Measurements from ENCODE around the gene GABPB1. TPM values are rescaled to one million over a fixed set of nuclear protein-coding genes. Genes with fewer than 3 reads are reported as not detected.

Gene GABPB1
- total RNA-seq, 5 donors from 2014 or later (not counting 1 experiment from before 2014, with no cell fraction given) = 15.4 to 21.6 (median 19.5) TPM

DNA sequence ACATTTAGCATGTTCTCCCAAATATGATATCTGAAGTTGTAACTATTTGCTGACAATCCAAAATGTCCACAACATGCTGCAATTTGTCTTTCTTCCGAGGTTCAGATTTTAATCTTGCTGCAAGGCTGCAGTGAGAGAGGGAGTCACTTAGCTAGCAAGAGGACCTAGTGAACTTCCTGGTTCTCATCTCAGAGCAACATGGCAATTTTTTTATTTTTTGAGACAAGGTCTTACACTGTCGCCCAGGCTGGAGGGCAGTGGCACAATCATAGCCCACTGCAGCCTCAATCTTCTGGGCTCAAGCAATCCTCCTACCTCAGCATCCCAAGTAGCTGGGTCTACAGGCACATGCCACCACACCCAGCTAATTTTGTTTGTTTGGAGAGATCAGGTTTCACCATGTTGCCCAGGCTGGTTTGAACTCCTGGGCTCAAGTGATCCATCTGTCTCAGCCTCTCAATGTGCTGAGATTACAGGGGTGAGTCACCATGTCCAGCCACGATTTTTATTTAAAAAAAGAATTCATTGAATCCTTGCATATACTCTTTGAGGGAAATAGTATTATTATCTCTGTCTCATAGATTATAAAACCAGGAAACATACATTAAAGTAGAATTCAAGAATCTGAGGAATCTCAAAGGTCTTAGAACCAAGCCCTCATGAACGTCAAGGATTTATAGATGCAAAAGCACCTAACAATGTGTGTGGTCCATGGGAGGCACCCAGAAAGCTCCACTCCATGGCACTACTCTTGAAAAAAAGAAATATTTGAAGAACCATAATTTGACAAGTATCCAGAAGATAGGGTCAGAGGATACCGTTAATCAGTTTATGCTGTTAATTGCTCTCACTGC lies 98.6 kb downstream of the GABPB1 start:
- Mint-ChIP-seq H3K4me3 (no peak overlapping the region), H3K27ac (no peak overlapping the region), H3K27me3 (peaks cover 0 to 4% of the 10 kb centered on the region in 2 donors), H3K4me1 (peaks cover 11 to 19% (median 13%) of the 10 kb centered on the region in 3 donors), H3K9me3 (no peaks in the 10 kb centered on the region), H3K36me3 (no peaks in the 10 kb centered on the region)
- H3K4me1 ChIP-seq (ENCODE audit: control insufficient read depth in 1 of 2, extremely low read depth in 1 of 2, insufficient read depth in 2 of 2, low read length in 2 of 2) = peaks cover 0 to 24% of the 10 kb centered on the region in 2 experiments
- ATAC-seq (replicated peaks in 1 of 4) (no peak), DNase-seq (no peak)
- H3K36me3 ChIP-seq (ENCODE audit: control insufficient read depth in 2 of 2, extremely low read depth in 1 of 2, insufficient read depth in 1 of 2, low read length in 1 of 2) = no peaks in the 10 kb centered on the region
- H3K9me3 ChIP-seq = no peaks in the 10 kb centered on the region
- no peaks in the 10 kb centered on the region for H3K27me3 ChIP-seq (replicated peaks in 1 of 2; ENCODE audit: control insufficient read depth in 2 of 2, extremely low read depth in 1 of 2, insufficient read depth in 2 of 2, low read length in 1 of 2)
- no peak overlapping the region for H3K27ac ChIP-seq (ENCODE audit: low read length)
- ChIA-PET CTCF (no interaction called here), POLR2A (interaction anchor here in 1 of 2 donors (0.7 kb wide), 1 partner anchor 210 kb away, joined by 3 read pairs; no protein-coding TSS in a partner anchor)
- H3K4me3 ChIP-seq (ENCODE audit: control insufficient read depth in 1 of 2, extremely low read depth in 1 of 2, low read length in 1 of 2) = no peak overlapping the region
- 82% methylated on average over 2 of the region's 5 CpGs for WGBS (ENCODE audit: insufficient coverage)

DNA sequence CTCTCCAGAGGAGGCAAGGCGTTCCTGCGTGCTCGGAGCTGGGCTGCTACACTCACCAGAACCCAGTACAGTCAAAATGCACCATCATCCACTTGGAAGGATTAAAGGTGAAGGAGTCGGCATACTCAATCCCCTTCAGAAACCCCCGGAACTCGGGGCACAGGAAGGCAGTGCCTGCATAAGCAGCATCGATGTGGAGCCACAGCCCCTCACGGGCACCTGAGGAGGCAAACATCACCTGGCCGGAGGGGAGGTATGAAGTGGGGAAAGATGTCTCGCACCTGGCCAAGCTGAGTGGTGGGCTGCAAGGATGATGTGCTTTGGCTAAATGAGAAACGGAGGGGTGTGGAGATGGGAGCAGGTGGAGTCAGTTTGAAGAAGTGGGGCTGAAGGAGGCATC lies 102.4 kb downstream of the GABPB1 start:
- no peak for ATAC-seq (replicated peaks in 1 of 4)
- Histone ChIP-seq H3K27ac (ENCODE audit: low read length) (no peak overlapping the region), H3K9me3 (no peaks in the 10 kb centered on the region), H3K27me3 (replicated peaks in 1 of 2; ENCODE audit: control insufficient read depth in 2 of 2, extremely low read depth in 1 of 2, insufficient read depth in 2 of 2, low read length in 1 of 2) (no peaks in the 10 kb centered on the region), H3K36me3 (ENCODE audit: control insufficient read depth in 2 of 2, extremely low read depth in 1 of 2, insufficient read depth in 1 of 2, low read length in 1 of 2) (no peaks in the 10 kb centered on the region), H3K4me3 (ENCODE audit: control insufficient read depth in 1 of 2, extremely low read depth in 1 of 2, low read length in 1 of 2) (no peak overlapping the region), H3K4me1 (ENCODE audit: control insufficient read depth in 1 of 2, extremely low read depth in 1 of 2, insufficient read depth in 2 of 2, low read length in 2 of 2) (peaks cover 2 to 15% of the 10 kb centered on the region in 2 experiments)
- Mint-ChIP-seq H3K27me3 (peaks cover 0 to 4% of the 10 kb centered on the region in 2 donors), H3K4me1 (peaks cover 0 to 18% (median 17%) of the 10 kb centered on the region in 3 donors), H3K4me3 (no peak overlapping the region), H3K9me3 (no peaks in the 10 kb centered on the region), H3K36me3 (no peaks in the 10 kb centered on the region), H3K27ac (no peak overlapping the region)
- 92% methylated on average over 6 of the region's 11 CpGs for WGBS (ENCODE audit: insufficient coverage)
- no peak for DNase-seq
- ChIA-PET POLR2A (no interaction called here), CTCF (no interaction called here)

DNA sequence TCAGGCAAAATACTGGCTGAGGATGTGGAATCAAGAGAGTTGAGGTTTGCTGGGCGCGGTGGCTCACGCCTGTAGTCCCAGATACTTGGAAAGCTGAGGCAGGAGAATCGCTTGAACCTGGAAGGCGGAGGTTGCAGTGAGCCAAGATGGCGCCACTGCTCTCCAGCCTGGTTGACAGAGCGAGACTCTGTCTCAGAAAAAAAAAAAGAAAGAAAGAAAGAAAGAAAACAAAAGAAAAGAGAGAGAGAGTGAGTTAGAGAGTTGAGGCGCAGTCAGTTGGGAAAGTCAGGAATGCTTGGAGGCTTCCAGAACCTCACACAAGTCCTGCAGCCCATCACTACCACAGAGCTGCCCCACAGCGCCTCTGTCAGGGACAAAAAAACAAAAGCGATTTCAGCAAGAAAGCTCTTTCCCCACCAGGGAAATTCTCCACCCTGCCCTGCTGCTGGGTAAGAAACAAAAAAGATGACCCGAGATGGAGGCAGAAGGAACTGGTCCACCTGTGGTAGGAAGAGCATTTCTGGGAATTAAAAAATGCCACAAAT lies 103.3 kb downstream of the GABPB1 start:
- POLR2A ChIA-PET = no interaction called here
- H3K36me3 Mint-ChIP-seq = no peaks in the 10 kb centered on the region
- H3K4me1 Mint-ChIP-seq = peaks cover 0 to 22% (median 18%) of the 10 kb centered on the region in 3 donors
- Histone ChIP-seq H3K36me3 (ENCODE audit: control insufficient read depth in 2 of 2, extremely low read depth in 1 of 2, insufficient read depth in 1 of 2, low read length in 1 of 2) (no peaks in the 10 kb centered on the region), H3K27me3 (replicated peaks in 1 of 2; ENCODE audit: control insufficient read depth in 2 of 2, extremely low read depth in 1 of 2, insufficient read depth in 2 of 2, low read length in 1 of 2) (no peaks in the 10 kb centered on the region), H3K4me1 (ENCODE audit: control insufficient read depth in 1 of 2, extremely low read depth in 1 of 2, insufficient read depth in 2 of 2, low read length in 2 of 2) (peaks cover 2 to 18% of the 10 kb centered on the region in 2 experiments), H3K9me3 (no peaks in the 10 kb centered on the region), H3K27ac (ENCODE audit: low read length) (no peak overlapping the region), H3K4me3 (ENCODE audit: control insufficient read depth in 1 of 2, extremely low read depth in 1 of 2, low read length in 1 of 2) (no peak overlapping the region)
- DNase-seq = no peak
- CTCF ChIA-PET = no interaction called here
- no peaks in the 10 kb centered on the region for H3K9me3 Mint-ChIP-seq
- H3K27ac Mint-ChIP-seq = no peak overlapping the region
- WGBS (ENCODE audit: insufficient coverage) = 93% methylated on average over 7 of the region's 11 CpGs
- no peak overlapping the region for H3K4me3 Mint-ChIP-seq
- no peak for ATAC-seq (replicated peaks in 1 of 4)
- H3K27me3 Mint-ChIP-seq = peaks cover 0 to 4% of the 10 kb centered on the region in 2 donors

DNA sequence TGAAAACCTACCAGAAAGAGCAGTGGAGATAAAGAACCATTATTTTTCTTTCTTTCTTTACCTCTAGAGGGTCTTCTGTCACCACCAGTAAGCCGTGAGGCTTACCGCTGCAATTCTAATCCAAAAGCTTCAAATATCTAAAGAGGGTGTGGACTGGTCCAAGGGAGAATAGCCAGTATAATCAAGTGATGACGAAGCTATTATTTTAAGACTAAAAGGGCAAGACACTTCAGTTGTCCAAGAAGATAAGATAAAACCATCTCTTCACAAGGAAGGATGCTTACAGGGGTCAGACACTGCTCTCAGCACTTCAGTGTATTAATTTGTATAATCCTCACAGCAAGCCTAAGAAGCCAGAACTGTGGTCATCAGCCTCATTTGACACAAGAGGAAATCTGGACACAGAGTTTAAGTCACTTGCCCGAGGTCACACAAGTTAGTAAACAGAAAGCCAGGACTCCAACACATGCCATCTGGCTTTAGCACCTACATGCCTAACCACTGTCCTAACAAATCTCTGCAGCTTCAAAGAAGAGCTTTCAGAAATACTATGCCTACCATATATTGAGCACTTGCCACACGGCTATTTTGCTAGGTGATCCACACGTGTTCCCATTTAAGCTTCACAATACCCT lies 104.1 kb downstream of the GABPB1 start:
- Mint-ChIP-seq H3K27ac (no peak overlapping the region), H3K9me3 (peaks cover 0 to 3% (median 0%) of the 10 kb centered on the region in 3 donors), H3K4me1 (peaks cover 0 to 22% (median 18%) of the 10 kb centered on the region in 3 donors), H3K27me3 (peaks cover 0 to 4% of the 10 kb centered on the region in 2 donors), H3K4me3 (no peak overlapping the region), H3K36me3 (no peaks in the 10 kb centered on the region)
- no peaks in the 10 kb centered on the region for H3K36me3 ChIP-seq (ENCODE audit: control insufficient read depth in 2 of 2, extremely low read depth in 1 of 2, insufficient read depth in 1 of 2, low read length in 1 of 2)
- no peak overlapping the region for H3K27ac ChIP-seq (ENCODE audit: low read length)
- H3K4me1 ChIP-seq (ENCODE audit: control insufficient read depth in 1 of 2, extremely low read depth in 1 of 2, insufficient read depth in 2 of 2, low read length in 2 of 2) = peaks cover 2 to 18% of the 10 kb centered on the region in 2 experiments
- no peak overlapping the region for H3K4me3 ChIP-seq (ENCODE audit: control insufficient read depth in 1 of 2, extremely low read depth in 1 of 2, low read length in 1 of 2)
- CTCF ChIA-PET = no interaction called here
- H3K9me3 ChIP-seq = no peaks in the 10 kb centered on the region
- H3K27me3 ChIP-seq (replicated peaks in 1 of 2; ENCODE audit: control insufficient read depth in 2 of 2, extremely low read depth in 1 of 2, insufficient read depth in 2 of 2, low read length in 1 of 2) = no peaks in the 10 kb centered on the region
- POLR2A ChIA-PET = interaction anchor here in 1 of 2 donors (0.5 kb wide), 1 partner anchor 66 kb away, joined by 4 read pairs; no protein-coding TSS in a partner anchor
- ATAC-seq (replicated peaks in 1 of 4) = no peak
- 89% methylated on average over 3 of the region's 6 CpGs for WGBS (ENCODE audit: insufficient coverage)
- no peak for DNase-seq

DNA sequence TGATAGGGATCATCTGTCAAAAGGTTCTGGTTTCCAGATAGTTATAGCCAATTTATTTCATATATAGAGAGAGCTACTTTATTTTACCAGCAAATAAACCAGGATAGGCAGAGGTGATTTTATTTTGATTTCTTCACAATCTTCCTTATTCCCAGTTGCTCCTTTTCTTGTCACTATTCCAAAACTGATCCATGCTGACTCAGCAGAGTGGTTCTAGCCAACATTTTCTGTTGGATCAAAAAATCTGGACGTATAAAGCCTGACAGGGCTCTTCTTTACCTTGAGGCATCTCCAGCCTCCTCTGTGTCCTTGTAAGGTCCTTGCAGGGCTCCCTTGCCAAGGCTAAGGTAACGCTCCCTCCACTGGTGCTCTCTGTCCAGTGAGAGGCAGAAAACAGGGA lies 105.3 kb downstream of the GABPB1 start:
- no peak overlapping the region for H3K27ac ChIP-seq (ENCODE audit: low read length)
- H3K9me3 ChIP-seq = no peaks in the 10 kb centered on the region
- H3K4me3 ChIP-seq (ENCODE audit: control insufficient read depth in 1 of 2, extremely low read depth in 1 of 2, low read length in 1 of 2) = no peak overlapping the region
- Mint-ChIP-seq H3K27me3 (peaks cover 0 to 2% of the 10 kb centered on the region in 2 donors), H3K27ac (no peak overlapping the region), H3K4me3 (no peak overlapping the region), H3K4me1 (peaks cover 0 to 22% (median 18%) of the 10 kb centered on the region in 3 donors), H3K36me3 (no peaks in the 10 kb centered on the region), H3K9me3 (peaks cover 0 to 3% (median 0%) of the 10 kb centered on the region in 3 donors)
- ChIA-PET CTCF (no interaction called here), POLR2A (no interaction called here)
- 75% methylated on average over 1 of the region's 2 CpGs for WGBS (ENCODE audit: insufficient coverage)
- DNase-seq (no peak), ATAC-seq (replicated peaks in 1 of 4) (no peak)
- H3K36me3 ChIP-seq (ENCODE audit: control insufficient read depth in 2 of 2, extremely low read depth in 1 of 2, insufficient read depth in 1 of 2, low read length in 1 of 2) = no peaks in the 10 kb centered on the region
- H3K4me1 ChIP-seq (ENCODE audit: control insufficient read depth in 1 of 2, extremely low read depth in 1 of 2, insufficient read depth in 2 of 2, low read length in 2 of 2) = peaks cover 2 to 18% of the 10 kb centered on the region in 2 experiments
- H3K27me3 ChIP-seq (replicated peaks in 1 of 2; ENCODE audit: control insufficient read depth in 2 of 2, extremely low read depth in 1 of 2, insufficient read depth in 2 of 2, low read length in 1 of 2) = no peaks in the 10 kb centered on the region

DNA sequence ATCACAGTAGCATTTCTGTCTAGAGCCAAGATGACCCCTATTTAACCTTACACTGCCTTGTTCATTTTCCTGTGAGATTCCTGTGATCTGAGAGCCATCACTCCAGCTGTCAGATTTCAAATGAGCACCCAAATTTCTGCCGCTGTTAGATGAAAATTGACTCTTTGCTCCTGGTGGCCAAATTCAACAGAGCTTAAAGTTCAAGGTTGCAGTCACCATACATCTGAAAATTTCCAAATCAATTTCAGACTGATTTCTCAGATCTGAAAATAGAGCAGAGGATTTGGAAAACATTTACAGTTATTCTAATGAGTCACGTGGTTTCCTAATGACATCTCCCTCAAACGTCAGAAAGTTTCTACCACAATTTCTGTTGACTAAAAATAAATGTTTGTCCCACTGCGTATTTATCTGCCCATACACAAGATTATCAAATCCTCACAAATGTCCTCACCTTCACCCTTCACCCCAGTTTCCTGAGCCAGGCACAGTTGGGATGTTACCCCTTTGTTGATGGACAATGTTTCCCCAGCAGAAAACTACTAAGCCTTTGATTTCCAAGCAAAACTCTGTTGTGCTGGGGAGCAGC lies 105.9 kb downstream of the GABPB1 start:
- no peaks in the 10 kb centered on the region for H3K36me3 Mint-ChIP-seq
- Histone ChIP-seq H3K27me3 (replicated peaks in 1 of 2; ENCODE audit: control insufficient read depth in 2 of 2, extremely low read depth in 1 of 2, insufficient read depth in 2 of 2, low read length in 1 of 2) (no peaks in the 10 kb centered on the region), H3K9me3 (no peaks in the 10 kb centered on the region), H3K27ac (ENCODE audit: low read length) (no peak overlapping the region), H3K4me3 (ENCODE audit: control insufficient read depth in 1 of 2, extremely low read depth in 1 of 2, low read length in 1 of 2) (no peak overlapping the region), H3K4me1 (ENCODE audit: control insufficient read depth in 1 of 2, extremely low read depth in 1 of 2, insufficient read depth in 2 of 2, low read length in 2 of 2) (peaks cover 2 to 18% of the 10 kb centered on the region in 2 experiments), H3K36me3 (ENCODE audit: control insufficient read depth in 2 of 2, extremely low read depth in 1 of 2, insufficient read depth in 1 of 2, low read length in 1 of 2) (no peaks in the 10 kb centered on the region)
- POLR2A ChIA-PET = interaction anchor here in 1 of 2 donors (0.6 kb wide), 1 partner anchor 87 kb away, joined by 3 read pairs; no protein-coding TSS in a partner anchor
- peaks cover 0 to 3% (median 0%) of the 10 kb centered on the region in 3 donors for H3K9me3 Mint-ChIP-seq
- CTCF ChIA-PET = no interaction called here
- H3K27ac Mint-ChIP-seq = no peak overlapping the region
- ATAC-seq (replicated peaks in 1 of 4) (no peak), DNase-seq (no peak)
- WGBS (ENCODE audit: insufficient coverage) = no CpG with 5 or more reads among the region's 4 CpGs
- peaks cover 0 to 22% (median 18%) of the 10 kb centered on the region in 3 donors for H3K4me1 Mint-ChIP-seq
- no peaks in the 10 kb centered on the region for H3K27me3 Mint-ChIP-seq
- H3K4me3 Mint-ChIP-seq = peak overlapping the region in 1 of 3 donors; percentile 80
